ENCODE results near the gene RREB1. TPM values are rescaled to one million over a fixed set of nuclear protein-coding genes. Genes with fewer than 3 reads are reported as not detected.

The RREB1 gene
- total and polyA plus RNA-seq, 2 donors (not counting 3 experiments of a cell fraction or from before 2014, with no cell fraction given), result 3.7 to 33.0 TPM

- DNase-seq (ENCODE audit: low read depth, low spot score) (no peak), FAIRE-seq (no peak)
- TF ChIP-seq POLR2A (IDR thresholded peaks at IDR 0.05; ENCODE audit: low read depth, low read length), result no peak
- TF ChIP-seq CTCF (IDR thresholded peaks at IDR 0.05; ENCODE audit: extremely low read depth in 1 of 2, insufficient read depth in 1 of 2, low read depth in 1 of 2, low read length in 2 of 2), result no peak
- no peak for TF ChIP-seq GATA2 (IDR thresholded peaks at IDR 0.05; ENCODE audit: insufficient read depth, insufficient read length, low read depth, low read length)
- TF ChIP-seq MAX (IDR thresholded peaks at IDR 0.05; ENCODE audit: insufficient read depth, insufficient read length), result no peak
- TF ChIP-seq EZH2 (IDR thresholded peaks at IDR 0.05; ENCODE audit: borderline replicate concordance, low read depth, low read length, severe bottlenecking), result no peak
- no peak for TF ChIP-seq MYC (IDR thresholded peaks at IDR 0.05; ENCODE audit: low read depth, low read length)
- TF ChIP-seq JUN (IDR thresholded peaks at IDR 0.05; ENCODE audit: borderline replicate concordance, insufficient read depth, insufficient read length, low read depth), result no peak
- TF ChIP-seq POLR2AphosphoS5 (IDR thresholded peaks at IDR 0.05; ENCODE audit: insufficient read depth, low read depth, low read length), result no peak
- TF ChIP-seq FOS (IDR thresholded peaks at IDR 0.05; ENCODE audit: borderline replicate concordance, insufficient read depth, low read length), result no peak
- H3K4me2 ChIP-seq (ENCODE audit: insufficient read depth, low read length), result no peak overlapping the region
- no TSS peak for BruUV-seq (replicated peaks)
- H3K9me1 ChIP-seq (replicated peaks; ENCODE audit: control insufficient read depth, extremely low read depth, insufficient read depth, low read length), result no peaks in the 10 kb centered on the region
- H3K27ac ChIP-seq (ENCODE audit: insufficient read depth, low read depth, low read length), result no peak overlapping the region
- no peaks in the 10 kb centered on the region for H3K27me3 ChIP-seq (ENCODE audit: control insufficient read depth in 2 of 2, insufficient read depth in 2 of 2, low read length in 2 of 2)
- H3K9ac ChIP-seq (replicated peaks; ENCODE audit: extremely low read depth, insufficient read depth, low read length), result no peak overlapping the region
- H3K4me1 ChIP-seq (ENCODE audit: control insufficient read depth, extremely low read depth, insufficient read depth, low read length), result no peaks in the 10 kb centered on the region
- no peak overlapping the region for H3K4me3 ChIP-seq (replicated peaks in 1 of 3; ENCODE audit: insufficient read depth in 1 of 3, low read depth in 1 of 3, low read length in 3 of 3)
- H4K20me1 ChIP-seq (replicated peaks; ENCODE audit: control insufficient read depth, extremely low read depth, insufficient read depth, low read length), result peaks cover 2% of the 10 kb centered on the region
- peaks cover 3% of the 10 kb centered on the region for H3K79me2 ChIP-seq (ENCODE audit: control insufficient read depth, insufficient read depth, low read length)
- H3K36me3 ChIP-seq (ENCODE audit: control insufficient read depth in 2 of 2, extremely low read depth in 1 of 2, insufficient read depth in 2 of 2, low read length in 2 of 2), result peaks cover 0 to 13% of the 10 kb centered on the region in 2 experiments
- dilution Hi-C loops (cut with MboI; ENCODE audit: extremely low pct_ligation_motif_present, low sequenced_read_pairs), result no loop called here
- ChIA-PET POLR2A (no interaction called here), CTCF (interaction anchor here (1.0 kb wide), 1 partner anchor 563 kb away, joined by 4 read pairs; no protein-coding TSS in a partner anchor)
- intact Hi-C loops (cut with micrococcal nuclease), result no loop called here
- no peak overlapping the region for H2AFZ ChIP-seq (ENCODE audit: low read depth, low read length)
- H3K9me3 ChIP-seq (replicated peaks; ENCODE audit: control insufficient read depth, insufficient read depth, low read length), result no peaks in the 10 kb centered on the region
Observed at GRCh38 chr6:7240351-7240750, 132.6 kb downstream of the RREB1 start.

All from endothelial cell of umbilical vein (primary cell).